ENCODE data around the gene SLC35F1.

- no peak for TF ChIP-seq CTCF (IDR thresholded peaks at IDR 0.05)
- TF ChIP-seq POLR2A (IDR thresholded peaks at IDR 0.05): no peak
Observed at GRCh38 chr6:117989086-117989485, 82.0 kb downstream of the SLC35F1 start.
